ENCODE results near the gene SLC2A10. TPM values are rescaled to one million over a fixed set of nuclear protein-coding genes. Genes with fewer than 3 reads are reported as not detected.

The SLC2A10 gene
- total RNA-seq, 4 donors from 2014 or later = 8.2 to 33.5 (median 15.2) TPM

DNA sequence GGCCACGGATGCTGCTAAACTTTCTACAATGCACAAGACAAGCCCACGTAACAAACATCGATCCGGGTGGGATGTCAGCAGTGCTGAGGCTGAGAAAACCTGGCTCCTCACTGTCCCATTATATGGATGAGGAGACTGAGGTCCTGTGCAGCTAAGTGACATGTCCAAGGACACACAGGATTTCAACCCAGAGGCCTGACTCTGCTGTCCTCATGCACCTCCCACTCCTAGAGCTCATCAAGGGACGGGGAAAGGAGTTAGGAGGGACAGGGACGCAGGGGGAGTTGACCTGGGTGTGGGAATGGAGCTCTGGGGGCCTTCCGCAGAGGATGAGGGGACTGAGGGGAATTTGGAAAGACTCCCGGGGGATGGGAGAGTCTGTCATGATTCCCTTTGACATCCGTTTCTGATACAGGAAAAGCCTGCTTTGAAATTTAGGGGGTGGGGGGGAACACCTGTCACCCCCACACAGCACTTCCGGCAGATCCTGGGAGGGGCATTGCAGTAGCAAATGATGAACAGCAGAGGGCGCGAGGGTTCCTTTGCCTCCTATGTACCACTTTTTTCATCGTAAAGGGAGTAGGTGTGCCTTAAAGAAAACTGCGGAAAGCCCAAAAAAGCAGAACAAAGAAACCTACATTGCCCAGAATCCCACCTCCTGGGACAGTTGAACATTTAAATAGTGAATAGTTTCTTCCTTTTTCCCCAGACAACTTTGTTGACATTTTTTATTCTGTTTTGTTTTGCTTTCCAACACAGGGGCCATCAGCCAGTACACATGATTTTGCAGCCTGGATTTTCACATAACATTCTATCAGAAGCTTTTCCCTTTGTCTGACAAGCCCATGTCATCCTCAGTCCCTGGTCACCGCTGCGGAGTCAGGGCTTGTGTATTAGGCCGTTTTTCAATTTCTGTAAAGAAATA, 48.6 kb downstream of the SLC2A10 start:
- DNase-seq = peak; percentile 51
- Histone ChIP-seq H3K36me3 (no peaks in the 10 kb centered on the region), H3K4me3 (no peak overlapping the region), H3K27me3 (no peaks in the 10 kb centered on the region), H3K9me3 (no peaks in the 10 kb centered on the region), H3K4me1 (peaks cover 0 to 4% (median 0%) of the 10 kb centered on the region in 4 donors), H3K27ac (no peak overlapping the region)
- intact Hi-C loops (cut with DNase I; ENCODE audit: low total_unique reads) (no loop called here), in situ Hi-C loops (cut with MboI; ENCODE audit: low pct_ligation_motif_present in 1 of 4, low pct_unique_long_range_greater_than_20kb in 1 of 4, low sequenced_read_pairs in 3 of 4) (loop anchor here (10.0 to 25.0 kb wide), 3 partner anchors 404 to 629 kb away; no protein-coding TSS in a partner anchor)
- no peak for TF ChIP-seq POLR2A (IDR thresholded peaks at IDR 0.05)
- no peak for TF ChIP-seq POLR2AphosphoS5 (IDR thresholded peaks at IDR 0.05)
- peak; percentile 90 to 96 (median 95) for TF ChIP-seq CTCF (IDR thresholded peaks at IDR 0.05)
- TF ChIP-seq EP300 (IDR thresholded peaks at IDR 0.05; ENCODE audit: low read depth) = no peak
- WGBS, 2 donors (ENCODE audit: low coverage in 1 of 2) = 42 to 51% methylated on average over 9 to 17 of the region's 17 CpGs

GRCh38 chr20:46758929-46759669, 49.6 kb downstream of the SLC2A10 start:
- no peak for DNase-seq
- TF ChIP-seq EP300 (IDR thresholded peaks at IDR 0.05; ENCODE audit: low read depth) (no peak), CTCF (IDR thresholded peaks at IDR 0.05) (no peak), POLR2A (IDR thresholded peaks at IDR 0.05) (no peak), POLR2AphosphoS5 (IDR thresholded peaks at IDR 0.05) (no peak)
- Histone ChIP-seq H3K9me3 (no peaks in the 10 kb centered on the region), H3K27ac (no peak overlapping the region), H3K36me3 (no peaks in the 10 kb centered on the region), H3K4me1 (peaks cover 0 to 4% (median 0%) of the 10 kb centered on the region in 4 donors), H3K4me3 (no peak overlapping the region), H3K27me3 (no peaks in the 10 kb centered on the region)
- intact Hi-C loops (cut with DNase I; ENCODE audit: low total_unique reads) = no loop called here
- in situ Hi-C loops (cut with MboI; ENCODE audit: low pct_ligation_motif_present in 1 of 4, low pct_unique_long_range_greater_than_20kb in 1 of 4, low sequenced_read_pairs in 3 of 4) = loop anchor here (10.0 to 25.0 kb wide), 3 partner anchors 403 to 628 kb away; no protein-coding TSS in a partner anchor
- WGBS, 2 donors (ENCODE audit: low coverage in 1 of 2) = 83% methylated on average over 6 of the region's 6 CpGs; no CpG with 5 or more reads in 1 of the 2 donors

GRCh38 chr20:46761566-46761965, 52.1 kb downstream of the SLC2A10 start:
- intact Hi-C loops (cut with DNase I; ENCODE audit: low total_unique reads) = no loop called here
- no peak for DNase-seq
- H3K27me3 ChIP-seq = no peaks in the 10 kb centered on the region
- WGBS, 2 donors (ENCODE audit: low coverage in 1 of 2) = 90% methylated on average over 9 of the region's 9 CpGs; no CpG with 5 or more reads in 1 of the 2 donors
- no peaks in the 10 kb centered on the region for H3K36me3 ChIP-seq
- TF ChIP-seq EP300 (IDR thresholded peaks at IDR 0.05; ENCODE audit: low read depth) (no peak), CTCF (IDR thresholded peaks at IDR 0.05) (no peak), POLR2A (IDR thresholded peaks at IDR 0.05) (no peak), POLR2AphosphoS5 (IDR thresholded peaks at IDR 0.05) (no peak)
- no peak overlapping the region for H3K4me3 ChIP-seq
- in situ Hi-C loops (cut with MboI; ENCODE audit: low pct_ligation_motif_present in 1 of 4, low pct_unique_long_range_greater_than_20kb in 1 of 4, low sequenced_read_pairs in 3 of 4) = loop anchor here in 3 of 4 donors (10.0 to 25.0 kb wide), 3 partner anchors 383 to 626 kb away; no protein-coding TSS in a partner anchor
- no peaks in the 10 kb centered on the region for H3K9me3 ChIP-seq
- no peak overlapping the region for H3K27ac ChIP-seq
- H3K4me1 ChIP-seq = peaks cover 0 to 4% (median 0%) of the 10 kb centered on the region in 4 donors

- Histone ChIP-seq H3K9me3 (no peaks in the 10 kb centered on the region), H3K36me3 (no peaks in the 10 kb centered on the region), H3K4me3 (no peak overlapping the region), H3K4me1 (no peaks in the 10 kb centered on the region), H3K27ac (no peak overlapping the region), H3K27me3 (no peaks in the 10 kb centered on the region)
- no peak for DNase-seq
- intact Hi-C loops (cut with DNase I; ENCODE audit: low total_unique reads) (no loop called here), in situ Hi-C loops (cut with MboI; ENCODE audit: low pct_ligation_motif_present in 1 of 4, low pct_unique_long_range_greater_than_20kb in 1 of 4, low sequenced_read_pairs in 3 of 4) (loop anchor here in 3 of 4 donors (10.0 to 25.0 kb wide), 3 partner anchors 381 to 623 kb away; no protein-coding TSS in a partner anchor)
- TF ChIP-seq CTCF (IDR thresholded peaks at IDR 0.05) = no peak
- TF ChIP-seq POLR2AphosphoS5 (IDR thresholded peaks at IDR 0.05) = no peak
- no peak for TF ChIP-seq EP300 (IDR thresholded peaks at IDR 0.05; ENCODE audit: low read depth)
- no peak for TF ChIP-seq POLR2A (IDR thresholded peaks at IDR 0.05)
- WGBS, 2 donors (ENCODE audit: low coverage in 1 of 2) = 88% methylated on average over 4 of the region's 4 CpGs; no CpG with 5 or more reads in 1 of the 2 donors
Observed at GRCh38 chr20:46764068-46764467, 54.6 kb downstream of the SLC2A10 start.
